ENCODE data around the gene SLC35E3. TPM values are rescaled to one million over a fixed set of nuclear protein-coding genes. Genes with fewer than 3 reads are reported as not detected.
"Not testable (repeated sequence)": the region's sequence is repeated elsewhere in the genome, so short reads cannot be mapped to it uniquely, and the experiment has no call there.

SLC35E3 gene
- total RNA-seq, 2 donors from 2014 or later, result 8.7 to 12.7 TPM

DNA sequence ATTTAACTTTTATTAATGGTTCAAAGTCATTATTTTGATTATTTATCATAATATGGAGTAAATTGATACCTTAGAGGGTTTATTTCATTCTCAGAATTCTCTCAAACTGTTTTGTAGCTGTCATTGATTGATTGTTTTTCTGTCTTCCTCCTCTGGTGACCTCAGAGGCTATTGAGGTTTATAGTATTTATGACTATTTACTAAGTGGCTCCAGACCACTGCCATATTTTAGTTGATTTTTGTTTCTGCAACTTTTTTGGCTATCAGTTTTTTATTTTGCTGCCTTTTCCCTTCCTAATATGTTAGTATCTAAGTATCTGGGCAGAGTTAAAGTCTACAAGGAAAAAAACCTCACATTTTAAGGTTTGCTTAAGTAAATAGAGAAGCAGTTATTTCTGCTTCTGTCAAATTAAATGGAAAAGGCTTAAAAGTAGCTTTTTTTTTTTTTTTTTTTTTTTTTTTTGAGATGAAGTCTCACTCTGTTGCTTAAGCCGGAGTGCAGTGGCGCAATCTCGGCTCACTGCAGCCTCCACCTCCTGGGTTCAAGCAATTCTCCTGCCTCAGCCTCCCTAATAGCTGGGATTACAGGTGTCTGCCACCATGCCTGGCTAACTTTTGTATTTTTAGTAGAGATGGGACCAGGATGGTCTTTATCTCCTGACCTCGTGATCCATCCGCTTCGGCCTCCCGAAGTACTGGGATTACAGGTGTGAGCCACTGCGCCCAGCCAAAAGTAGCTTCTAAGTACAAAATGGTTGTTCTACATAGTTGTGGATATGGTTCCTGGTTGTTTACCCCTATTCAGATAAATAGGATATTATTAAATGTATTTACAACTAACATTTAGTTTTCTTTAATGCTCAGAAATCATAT is 70.2 kb downstream of the SLC35E3 start:
- Mint-ChIP-seq H3K4me1 (ENCODE audit: low read depth in 2 of 2) (peaks cover 17 to 23% of the 10 kb centered on the region in 2 donors), H3K27ac (peak overlapping the region in 1 of 2 donors; percentile 59), H3K4me3 (no peak overlapping the region), H3K9me3 (no peaks in the 10 kb centered on the region), H3K36me3 (peaks cover 28% of the 10 kb centered on the region), H3K27me3 (no peaks in the 10 kb centered on the region)
- ATAC-seq (no peak), DNase-seq (ENCODE audit: low spot score) (no peak)

DNA sequence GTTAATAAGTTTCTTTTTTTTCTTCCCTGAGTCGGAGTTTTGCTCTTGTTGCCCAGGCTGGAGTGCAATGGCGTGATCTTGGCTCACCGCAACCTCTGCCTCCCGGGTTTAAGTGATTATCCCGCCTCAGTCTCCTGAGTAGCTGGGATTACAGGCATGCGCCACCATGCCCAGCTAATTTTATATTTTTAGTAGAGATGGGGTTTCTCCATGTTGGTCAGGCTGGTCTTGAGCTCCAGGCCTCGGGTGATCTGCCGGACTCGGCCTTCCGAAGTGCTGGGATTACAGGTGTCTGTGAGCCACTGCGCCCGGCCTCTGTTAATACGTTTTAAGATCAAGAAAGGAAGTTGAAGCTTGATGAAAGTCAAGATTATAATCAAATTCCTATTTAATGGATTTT is 73.5 kb downstream of the SLC35E3 start:
- peaks cover 8 to 16% of the 10 kb centered on the region in 2 donors for H3K4me1 Mint-ChIP-seq (ENCODE audit: low read depth in 2 of 2)
- peaks cover 36% of the 10 kb centered on the region for H3K36me3 Mint-ChIP-seq
- H3K27me3 Mint-ChIP-seq; H3K27ac Mint-ChIP-seq; DNase-seq (ENCODE audit: low spot score); H3K9me3 Mint-ChIP-seq; H3K4me3 Mint-ChIP-seq; ATAC-seq: not testable (repeated sequence)

DNA sequence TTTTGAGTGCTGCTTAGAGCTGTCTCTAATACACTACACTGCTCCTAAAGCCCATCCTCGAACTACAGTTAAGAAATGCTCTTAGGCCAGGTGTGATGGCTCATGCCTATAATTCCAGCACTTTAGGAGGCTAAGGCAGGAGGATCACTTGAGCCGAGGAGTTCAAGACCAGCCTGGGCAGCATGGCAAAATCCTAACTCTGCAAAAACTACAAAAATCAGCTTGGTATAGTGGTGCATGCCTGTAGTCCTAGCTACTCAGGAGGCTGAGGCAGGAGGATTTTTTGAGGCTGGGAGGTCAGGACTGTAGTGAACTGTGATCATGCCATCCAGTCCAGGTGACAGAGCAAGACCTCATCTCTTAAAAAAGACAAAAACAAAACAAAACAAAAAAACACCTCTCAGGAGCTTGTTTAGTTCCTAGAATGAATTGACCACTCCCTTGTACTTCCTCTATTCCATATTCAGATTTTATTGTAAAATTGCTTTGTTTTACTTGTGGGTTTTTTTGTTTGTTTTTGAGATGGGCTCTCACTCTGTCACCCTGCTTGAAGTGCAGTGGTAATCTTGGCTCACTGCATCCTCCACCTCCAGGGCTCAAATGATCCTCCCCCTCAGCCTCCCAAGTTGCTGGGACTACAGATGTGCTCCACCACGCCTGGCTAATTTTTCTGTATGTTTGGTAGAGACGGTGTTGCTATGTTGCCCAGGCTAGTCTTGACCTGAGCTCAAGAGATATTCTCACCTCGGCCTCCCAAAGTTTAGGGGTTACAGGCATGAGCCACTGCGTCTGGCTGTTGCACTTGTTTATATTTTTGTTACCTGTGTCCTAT is 75.6 kb downstream of the SLC35E3 start:
- Mint-ChIP-seq H3K4me1 (ENCODE audit: low read depth in 2 of 2) (peaks cover 0 to 12% of the 10 kb centered on the region in 2 donors), H3K27me3 (no peaks in the 10 kb centered on the region), H3K36me3 (peaks cover 36% of the 10 kb centered on the region), H3K4me3 (no peak overlapping the region), H3K27ac (peak overlapping the region in 1 of 2 donors; percentile 50), H3K9me3 (no peaks in the 10 kb centered on the region)
- DNase-seq (ENCODE audit: low spot score) (no peak), ATAC-seq (no peak)

DNA sequence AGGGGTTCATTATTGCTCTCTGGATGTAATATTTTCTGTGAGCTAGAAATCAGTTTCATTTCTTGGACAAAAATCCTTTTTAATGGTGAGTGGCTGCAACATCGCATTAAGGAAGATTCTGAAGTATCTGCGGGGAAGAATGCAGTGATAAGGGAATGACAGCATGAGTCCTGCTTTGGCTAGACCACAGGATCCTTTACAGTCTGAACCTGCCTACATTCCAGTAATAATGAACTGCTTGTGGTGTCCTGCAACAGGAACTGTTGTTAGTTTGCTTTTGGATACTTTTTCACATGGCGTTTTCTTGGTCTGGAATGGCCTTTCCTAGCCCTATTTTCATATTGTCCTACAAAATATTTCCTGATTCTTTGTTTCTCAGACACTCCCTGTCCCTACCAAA is 77.7 kb downstream of the SLC35E3 start:
- no peaks in the 10 kb centered on the region for H3K9me3 Mint-ChIP-seq
- H3K4me1 Mint-ChIP-seq (ENCODE audit: low read depth in 2 of 2), result peaks cover 0 to 12% of the 10 kb centered on the region in 2 donors
- H3K27ac Mint-ChIP-seq, result peak overlapping the region in 1 of 2 donors; percentile 11
- ATAC-seq, result no peak
- H3K4me3 Mint-ChIP-seq, result no peak overlapping the region
- peaks cover 32% of the 10 kb centered on the region for H3K36me3 Mint-ChIP-seq
- DNase-seq (ENCODE audit: low spot score), result no peak
- H3K27me3 Mint-ChIP-seq, result no peaks in the 10 kb centered on the region

DNA sequence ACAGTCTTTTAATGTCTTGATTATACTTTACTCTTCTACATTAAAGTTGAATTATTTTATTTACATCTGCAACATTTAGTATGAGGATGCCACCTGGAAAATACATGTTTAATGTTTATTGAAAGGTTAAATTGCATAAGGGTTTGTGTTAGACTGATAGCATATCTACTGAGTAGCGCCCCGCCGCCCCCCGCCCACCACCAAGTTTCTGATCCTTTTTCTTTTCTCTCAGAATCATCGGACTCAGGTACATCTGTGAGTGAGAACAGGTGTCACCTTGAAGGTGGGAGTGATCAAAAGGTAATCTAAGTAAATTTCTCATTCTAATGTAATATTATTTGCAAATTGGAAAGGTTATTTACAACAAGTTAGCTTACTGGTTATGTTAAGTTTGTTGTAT is 78.2 kb downstream of the SLC35E3 start:
- H3K27me3 Mint-ChIP-seq, result no peaks in the 10 kb centered on the region
- peaks cover 29% of the 10 kb centered on the region for H3K36me3 Mint-ChIP-seq
- no peak overlapping the region for H3K27ac Mint-ChIP-seq
- no peaks in the 10 kb centered on the region for H3K9me3 Mint-ChIP-seq
- ATAC-seq (no peak), DNase-seq (ENCODE audit: low spot score) (no peak)
- H3K4me3 Mint-ChIP-seq, result no peak overlapping the region
- H3K4me1 Mint-ChIP-seq (ENCODE audit: low read depth in 2 of 2), result peaks cover 0 to 12% of the 10 kb centered on the region in 2 donors

DNA sequence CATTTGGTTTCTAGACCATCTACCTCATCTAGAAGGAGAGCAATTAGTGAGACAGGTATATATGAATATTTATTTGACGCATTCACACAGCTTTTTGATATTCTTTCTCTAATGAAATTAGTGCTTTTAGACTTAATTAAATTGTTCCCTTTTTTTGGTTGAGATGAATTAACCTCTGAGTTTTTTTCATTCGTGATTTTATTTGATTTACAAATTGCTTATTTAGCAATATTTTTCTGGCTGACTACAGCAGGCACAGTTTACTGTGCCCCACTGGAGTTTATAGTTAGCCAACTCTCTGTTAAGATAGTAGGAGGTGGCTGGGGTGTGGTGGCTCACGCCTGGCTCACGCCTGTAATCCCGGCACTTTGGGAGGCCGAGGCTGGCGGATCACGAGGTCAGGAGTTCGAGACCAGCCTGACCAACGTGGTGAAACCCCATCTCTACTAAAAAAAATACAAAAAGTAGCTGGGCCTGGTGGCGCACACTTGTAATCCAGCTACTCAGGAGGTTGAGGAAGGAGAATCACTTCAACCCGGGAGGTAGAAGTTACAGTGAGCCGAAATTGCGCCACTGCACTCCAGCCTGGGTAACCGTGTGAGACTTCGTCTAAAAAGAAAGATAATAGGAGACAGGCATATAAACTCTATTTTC is 78.7 kb downstream of the SLC35E3 start:
- no peak for DNase-seq (ENCODE audit: low spot score)
- Mint-ChIP-seq H3K36me3 (peaks cover 27% of the 10 kb centered on the region), H3K9me3 (no peaks in the 10 kb centered on the region), H3K4me3 (no peak overlapping the region), H3K27ac (no peak overlapping the region), H3K27me3 (no peaks in the 10 kb centered on the region), H3K4me1 (ENCODE audit: low read depth in 2 of 2) (peaks cover 0 to 12% of the 10 kb centered on the region in 2 donors)
- ATAC-seq, result no peak

DNA sequence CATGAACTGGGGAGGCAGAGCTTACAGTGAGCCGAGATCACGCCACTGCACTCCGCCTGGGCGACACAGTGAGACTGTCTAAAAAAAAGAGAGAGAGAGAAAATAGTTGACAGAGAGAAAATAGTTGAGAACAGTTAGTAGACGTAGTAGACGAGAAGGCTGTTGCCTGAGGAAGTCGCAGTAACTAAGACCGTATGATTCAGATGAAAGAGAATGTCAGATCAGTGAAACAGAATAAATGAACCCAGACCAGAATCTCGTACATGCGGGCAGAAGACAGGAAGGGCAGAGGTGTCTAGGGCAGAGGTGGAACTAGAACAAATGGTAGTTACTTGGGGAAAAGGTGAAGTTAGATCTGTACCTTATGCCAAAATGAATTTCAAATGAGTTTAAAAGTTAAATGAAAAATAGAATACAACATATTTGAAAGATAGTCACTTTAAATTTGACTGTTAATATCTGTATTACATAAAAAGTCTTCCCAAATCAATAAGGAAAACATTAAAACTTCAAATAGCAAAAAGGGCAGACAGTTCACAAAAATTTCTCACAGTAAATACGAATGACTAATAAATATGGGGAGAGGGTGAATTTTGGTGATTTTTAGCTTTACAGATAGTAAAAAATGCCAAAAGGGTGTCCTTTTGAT is 79.7 kb downstream of the SLC35E3 start:
- H3K9me3 Mint-ChIP-seq, result no peaks in the 10 kb centered on the region
- no peak overlapping the region for H3K27ac Mint-ChIP-seq
- DNase-seq (ENCODE audit: low spot score) (no peak), ATAC-seq (no peak)
- H3K4me1 Mint-ChIP-seq (ENCODE audit: low read depth in 2 of 2), result peaks cover 7 to 17% of the 10 kb centered on the region in 2 donors
- peaks cover 34% of the 10 kb centered on the region for H3K36me3 Mint-ChIP-seq
- no peak overlapping the region for H3K4me3 Mint-ChIP-seq
- no peaks in the 10 kb centered on the region for H3K27me3 Mint-ChIP-seq

DNA sequence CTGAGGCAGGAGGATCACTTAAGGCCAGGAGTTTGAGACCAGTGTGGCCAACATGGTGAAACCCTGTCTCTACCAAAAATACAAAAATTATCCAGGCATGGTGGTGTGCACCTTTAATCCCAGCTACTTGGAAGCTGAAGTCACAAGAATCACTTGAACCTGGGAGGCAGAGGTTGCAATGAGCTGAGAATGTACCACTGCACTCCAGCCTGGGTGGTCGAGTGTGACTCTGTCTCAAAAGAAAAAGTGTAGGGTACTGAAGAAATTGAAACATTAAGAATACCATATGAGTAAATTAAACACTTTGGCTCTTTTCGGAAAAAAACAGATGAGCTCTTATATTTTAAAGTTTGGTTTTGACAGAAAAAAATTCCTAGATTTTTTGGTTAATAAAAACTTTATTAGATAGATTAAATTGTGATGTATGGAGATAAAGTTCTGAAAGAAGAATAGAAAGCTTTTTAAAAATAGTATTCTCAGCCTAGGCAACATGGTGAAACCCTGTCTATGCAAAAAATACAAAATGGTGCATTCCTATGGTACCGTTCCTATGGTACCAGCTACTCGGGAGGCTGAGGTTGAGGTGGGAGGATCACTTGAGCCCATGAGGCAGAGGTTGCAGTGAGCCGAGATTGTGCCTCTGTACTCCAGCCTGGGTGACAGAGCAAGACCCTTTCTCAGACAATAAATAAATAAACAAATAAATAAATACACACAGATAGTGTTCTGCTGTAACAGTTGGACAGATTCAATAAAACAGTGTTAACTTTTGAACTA is 82.1 kb downstream of the SLC35E3 start:
- DNase-seq (ENCODE audit: low spot score) (no peak), ATAC-seq (no peak)
- H3K27me3 Mint-ChIP-seq, result no peaks in the 10 kb centered on the region
- no peaks in the 10 kb centered on the region for H3K9me3 Mint-ChIP-seq
- H3K36me3 Mint-ChIP-seq, result peaks cover 39% of the 10 kb centered on the region
- no peak overlapping the region for H3K4me3 Mint-ChIP-seq
- no peak overlapping the region for H3K27ac Mint-ChIP-seq
- peaks cover 7 to 16% of the 10 kb centered on the region in 2 donors for H3K4me1 Mint-ChIP-seq (ENCODE audit: low read depth in 2 of 2)

DNA sequence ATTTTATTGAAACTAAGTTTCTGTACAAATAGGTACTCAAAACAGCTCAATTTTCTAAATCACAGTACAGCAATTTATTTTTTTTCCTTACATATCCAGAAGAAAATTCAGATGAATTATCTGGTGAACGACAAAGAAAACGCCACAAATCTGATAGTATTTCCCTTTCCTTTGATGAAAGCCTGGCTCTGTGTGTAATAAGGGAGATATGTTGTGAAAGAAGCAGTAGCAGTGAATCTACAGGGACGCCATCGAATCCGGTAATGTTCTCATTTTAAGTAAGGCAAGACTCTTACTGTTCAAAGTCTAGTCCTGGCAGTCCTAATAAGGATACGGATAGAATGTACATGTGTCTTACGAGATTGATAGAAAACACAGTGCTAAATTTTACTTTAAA is 82.7 kb downstream of the SLC35E3 start:
- ATAC-seq, result no peak

More for the DNA sequence above, 82.7 kb downstream of the SLC35E3 start:
- H3K27ac Mint-ChIP-seq, result no peak overlapping the region
- DNase-seq (ENCODE audit: low spot score), result no peak
- peaks cover 7 to 11% of the 10 kb centered on the region in 2 donors for H3K4me1 Mint-ChIP-seq (ENCODE audit: low read depth in 2 of 2)
- H3K4me3 Mint-ChIP-seq, result no peak overlapping the region
- H3K36me3 Mint-ChIP-seq, result peaks cover 33% of the 10 kb centered on the region
- H3K27me3 Mint-ChIP-seq, result no peaks in the 10 kb centered on the region
- no peaks in the 10 kb centered on the region for H3K9me3 Mint-ChIP-seq

Other genes with a start within 250 kb of the SLC35E3 start
- gene RAP1B, start 135.3 kb upstream of the SLC35E3 start, total RNA-seq, result 100 to 1,000 TPM; 328 to 448 TPM
- gene NUP107, start 59.2 kb upstream of the SLC35E3 start, total RNA-seq, result 100 to 1,000 TPM in 1 of 2 donors, 10 to 100 TPM in 1; 77.3 to 111 TPM
- gene MDM2, start 62.0 kb downstream of the SLC35E3 start, total RNA-seq, result 100 to 1,000 TPM; 248 to 253 TPM
- 1 to 10 TPM; 3.7 to 5.3 TPM for gene CPM, start 187.0 kb downstream of the SLC35E3 start, total RNA-seq